CD8-positive, alpha-beta memory T cell (primary cell): ENCODE measurements around the gene GDF10. TPM values are rescaled to one million over a fixed set of nuclear protein-coding genes. Genes with fewer than 3 reads are reported as not detected.

Source experiments
- CTCF ChIA-PET: fragments of 350-600 bp; sonication (Branson Sonifier 250); formaldehyde crosslinking; loops from one replicate; lab custom pipeline; 2021; ENCODE audit warnings: antibody characterized with exemption; lab: Charles Lee
- POLR2A ChIA-PET: fragments of 350-600 bp; sonication (Branson Sonifier 250); formaldehyde crosslinking; loops from one replicate; lab custom pipeline; 2021; ENCODE audit warnings: antibody characterized with exemption; lab: Charles Lee
- DNase-seq, 5 donors: peaks; one replicate each; pipeline versions ENCODE4 v3.0.0 to v3.0.0-alpha.2; 2020 to 2022; ENCODE audit warnings: mixed read lengths in 1 of 5
- H3K27ac ChIP-seq: one replicate; pipeline ENCODE4 v1.7.0; 2013; ENCODE audit warnings: low read depth, mild to moderate bottlenecking, low read length, moderate library complexity
- H3K27me3 ChIP-seq: 2 replicates; pipeline ENCODE4 v1.7.0; 2013; ENCODE audit warnings: low read length, mild to moderate bottlenecking; ENCODE audit not compliant: insufficient read depth, poor library complexity, severe bottlenecking
- H3K36me3 ChIP-seq: 2 replicates; pipeline ENCODE4 v1.7.0; 2013; ENCODE audit warnings: mild to moderate bottlenecking, low read length, moderate library complexity; ENCODE audit not compliant: insufficient read depth
- H3K4me1 ChIP-seq: 2 replicates; pipeline ENCODE4 v1.7.0; 2013; ENCODE audit warnings: mild to moderate bottlenecking, low read length, moderate library complexity; ENCODE audit not compliant: insufficient read depth
- H3K4me3 ChIP-seq: 2 replicates; pipeline ENCODE4 v1.7.0; 2013; ENCODE audit warnings: mild to moderate bottlenecking, low read length
- H3K9me3 ChIP-seq: 2 replicates; pipeline ENCODE4 v1.7.0; 2013; ENCODE audit warnings: mild to moderate bottlenecking, low read length
- H3K27ac Mint-ChIP-seq, 8 donors: one replicate each; pipeline ENCODE4 v1.8.0; 2020 to 2021; ENCODE audit warnings: mixed read lengths in 8 of 8, mild to moderate bottlenecking in 6 of 8, inconsistent platforms in 3 of 8, moderate library complexity in 3 of 8
- H3K27me3 Mint-ChIP-seq, 2 donors: one replicate each; pipeline ENCODE4 v1.8.0; 2020 to 2021; ENCODE audit warnings: mixed read lengths in 2 of 2, mild to moderate bottlenecking in 1 of 2, moderate library complexity in 1 of 2
- H3K36me3 Mint-ChIP-seq, 3 donors: one replicate each; pipeline ENCODE4 v1.8.0; 2020 to 2021; ENCODE audit warnings: mixed read lengths in 3 of 3, inconsistent platforms in 1 of 3, mild to moderate bottlenecking in 1 of 3
- H3K4me1 Mint-ChIP-seq, 3 donors: one replicate each; pipeline ENCODE4 v1.8.0; 2020 to 2021; ENCODE audit warnings: mixed read lengths in 3 of 3, inconsistent platforms in 1 of 3, mild to moderate bottlenecking in 1 of 3
- H3K4me3 Mint-ChIP-seq, 7 donors: one replicate each; pipeline ENCODE4 v1.8.0; 2020 to 2021; ENCODE audit warnings: mixed read lengths in 7 of 7, mild to moderate bottlenecking in 6 of 7, moderate library complexity in 4 of 7, inconsistent platforms in 2 of 7
- H3K9me3 Mint-ChIP-seq, 5 donors: one replicate each; pipeline ENCODE4 v1.8.0; 2020 to 2022; ENCODE audit warnings: mixed read lengths in 5 of 5, mild to moderate bottlenecking in 3 of 5, moderate library complexity in 2 of 5, inconsistent platforms in 1 of 5
- polyA plus RNA-seq: library from polyadenylated mRNA; unstranded; fragments of 300-500 nt; fragmentation: Illumina TruSeq; gene quantifications from one replicate; pipeline ENCODE4 v1.2.3, GENCODE V29; 2021
- total RNA-seq, 2 experiments: library from RNA; stranded (reverse); gene quantifications; one replicate each; pipeline ENCODE4 v1.2.3, GENCODE V29; 2021

Gene GDF10
- total and polyA plus RNA-seq, 3 experiments from 2014 or later, result 0.18 to 0.24 (median 0.21) TPM

GRCh38 chr10:47344996-47345870 lies 45.2 kb downstream of the GDF10 start:
- no peak overlapping the region for H3K27ac Mint-ChIP-seq
- no peaks in the 10 kb centered on the region for H3K36me3 Mint-ChIP-seq
- POLR2A ChIA-PET, result no interaction called here
- H3K27me3 Mint-ChIP-seq, result peaks cover 3 to 5% of the 10 kb centered on the region in 2 donors
- no peaks in the 10 kb centered on the region for H3K36me3 ChIP-seq
- H3K4me3 ChIP-seq, result no peak overlapping the region
- H3K9me3 Mint-ChIP-seq, result no peaks in the 10 kb centered on the region
- DNase-seq, result no peak
- no peaks in the 10 kb centered on the region for H3K4me1 Mint-ChIP-seq
- H3K4me1 ChIP-seq, result no peaks in the 10 kb centered on the region
- no peak overlapping the region for H3K27ac ChIP-seq
- CTCF ChIA-PET, result no interaction called here
- H3K4me3 Mint-ChIP-seq, result no peak overlapping the region
- no peaks in the 10 kb centered on the region for H3K9me3 ChIP-seq
- H3K27me3 ChIP-seq, result no peaks in the 10 kb centered on the region

DNA sequence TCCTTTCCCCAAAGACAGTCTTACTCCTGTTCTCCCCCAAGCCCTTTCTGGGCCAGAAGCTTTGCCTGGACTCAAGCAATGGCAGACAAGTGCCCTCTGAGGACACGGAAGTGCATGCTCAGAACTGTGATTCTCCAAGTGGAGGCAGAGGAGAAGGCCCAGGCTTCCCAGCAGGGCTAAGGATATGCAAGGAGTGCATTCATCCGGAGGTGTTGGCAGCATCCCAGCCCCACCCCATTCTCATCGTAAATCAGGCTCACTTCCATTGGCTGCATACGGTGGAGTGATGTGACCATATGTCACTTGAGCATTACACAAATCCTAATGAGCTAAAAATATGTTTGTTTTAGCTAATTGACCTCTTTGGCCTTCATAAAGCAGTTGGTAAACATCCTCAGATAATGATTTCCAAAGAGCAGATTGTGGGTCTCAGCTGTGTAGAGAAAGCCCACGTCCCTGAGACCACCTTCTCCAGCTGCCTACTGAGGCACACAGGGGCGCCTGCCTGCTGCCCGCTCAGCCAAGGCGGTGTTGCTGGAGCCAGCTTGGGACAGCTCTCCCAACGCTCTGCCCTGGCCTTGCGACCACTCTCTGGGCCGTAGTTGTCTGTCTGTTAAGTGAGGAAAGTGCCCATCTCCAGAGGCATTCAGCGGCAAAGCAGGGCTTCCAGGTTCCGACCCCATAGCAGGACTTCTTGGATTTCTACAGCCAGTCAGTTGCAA lies 46.7 kb downstream of the GDF10 start:
- H3K27ac ChIP-seq, result no peak overlapping the region
- Mint-ChIP-seq H3K27ac (no peak overlapping the region), H3K9me3 (no peaks in the 10 kb centered on the region), H3K27me3 (peaks cover 0 to 5% of the 10 kb centered on the region in 2 donors), H3K4me1 (no peaks in the 10 kb centered on the region), H3K4me3 (no peak overlapping the region), H3K36me3 (no peaks in the 10 kb centered on the region)
- H3K36me3 ChIP-seq, result no peaks in the 10 kb centered on the region
- no peaks in the 10 kb centered on the region for H3K27me3 ChIP-seq
- H3K4me1 ChIP-seq, result no peaks in the 10 kb centered on the region
- no peak overlapping the region for H3K4me3 ChIP-seq
- POLR2A ChIA-PET, result no interaction called here
- CTCF ChIA-PET, result interaction anchor here (0.8 kb wide), 1 partner anchor 299 kb away, joined by 3 read pairs; no protein-coding TSS in a partner anchor
- DNase-seq, result no peak
- H3K9me3 ChIP-seq, result no peaks in the 10 kb centered on the region

DNA sequence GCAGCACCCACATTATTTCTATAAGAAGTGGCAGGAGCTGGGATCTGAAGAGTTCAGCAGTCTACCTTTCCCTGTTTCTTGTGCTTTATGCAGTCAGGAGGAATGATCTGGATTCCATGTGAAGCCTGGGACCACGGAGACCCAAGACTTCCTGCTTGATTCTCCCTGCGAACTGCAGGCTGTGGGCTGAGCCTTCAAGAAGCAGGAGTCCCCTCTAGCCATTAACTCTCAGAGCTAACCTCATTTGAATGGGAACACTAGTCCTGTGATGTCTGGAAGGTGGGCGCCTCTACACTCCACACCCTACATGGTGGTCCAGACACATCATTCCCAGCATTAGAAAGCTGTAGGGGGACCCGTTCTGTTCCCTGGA lies 47.3 kb downstream of the GDF10 start:
- DNase-seq, result no peak
- Histone ChIP-seq H3K4me3 (no peak overlapping the region), H3K27me3 (no peaks in the 10 kb centered on the region), H3K9me3 (no peaks in the 10 kb centered on the region), H3K27ac (no peak overlapping the region), H3K36me3 (no peaks in the 10 kb centered on the region), H3K4me1 (no peaks in the 10 kb centered on the region)
- Mint-ChIP-seq H3K4me1 (no peaks in the 10 kb centered on the region), H3K27ac (no peak overlapping the region), H3K36me3 (no peaks in the 10 kb centered on the region), H3K27me3 (peaks cover 0 to 4% of the 10 kb centered on the region in 2 donors), H3K9me3 (no peaks in the 10 kb centered on the region), H3K4me3 (no peak overlapping the region)
- ChIA-PET CTCF (interaction anchor here (0.8 kb wide), 1 partner anchor 300 kb away, joined by 3 read pairs; no protein-coding TSS in a partner anchor), POLR2A (no interaction called here)

- Mint-ChIP-seq H3K9me3 (no peaks in the 10 kb centered on the region), H3K27me3 (peaks cover 0 to 1% of the 10 kb centered on the region in 2 donors), H3K4me3 (no peak within 1 kb of the TSS), H3K27ac (no peak within 1 kb of the TSS), H3K36me3 (no peaks in the 10 kb centered on the region), H3K4me1 (no peaks in the 10 kb centered on the region)
- no peaks in the 10 kb centered on the region for H3K4me1 ChIP-seq
- H3K36me3 ChIP-seq, result no peaks in the 10 kb centered on the region
- ChIA-PET POLR2A (no interaction called here), CTCF (no interaction called here)
- no peak within 1 kb of the TSS for H3K4me3 ChIP-seq
- H3K27me3 ChIP-seq, result no peaks in the 10 kb centered on the region
- no peak for DNase-seq
- H3K9me3 ChIP-seq, result no peaks in the 10 kb centered on the region
- no peak within 1 kb of the TSS for H3K27ac ChIP-seq
Observed at GRCh38 chr10:47348138-47348651, 48.2 kb downstream of the GDF10 start, which contains the start of gene RBP3. RBP3 (plus strand) TSS chr10:47348363; CDS start chr10:47348485, 122 bp downstream.

- Histone ChIP-seq H3K27ac (no peak overlapping the region), H3K9me3 (no peaks in the 10 kb centered on the region), H3K27me3 (no peaks in the 10 kb centered on the region), H3K4me1 (no peaks in the 10 kb centered on the region), H3K4me3 (no peak overlapping the region), H3K36me3 (no peaks in the 10 kb centered on the region)
- CTCF ChIA-PET, result no interaction called here
- no peak overlapping the region for H3K27ac Mint-ChIP-seq
- H3K36me3 Mint-ChIP-seq, result no peaks in the 10 kb centered on the region
- POLR2A ChIA-PET, result no interaction called here
- no peaks in the 10 kb centered on the region for H3K27me3 Mint-ChIP-seq
- DNase-seq, result no peak
- H3K4me1 Mint-ChIP-seq, result no peaks in the 10 kb centered on the region
- no peaks in the 10 kb centered on the region for H3K9me3 Mint-ChIP-seq
- H3K4me3 Mint-ChIP-seq, result no peak overlapping the region
Observed at GRCh38 chr10:47348661-47349470, 48.9 kb downstream of the GDF10 start.

DNA sequence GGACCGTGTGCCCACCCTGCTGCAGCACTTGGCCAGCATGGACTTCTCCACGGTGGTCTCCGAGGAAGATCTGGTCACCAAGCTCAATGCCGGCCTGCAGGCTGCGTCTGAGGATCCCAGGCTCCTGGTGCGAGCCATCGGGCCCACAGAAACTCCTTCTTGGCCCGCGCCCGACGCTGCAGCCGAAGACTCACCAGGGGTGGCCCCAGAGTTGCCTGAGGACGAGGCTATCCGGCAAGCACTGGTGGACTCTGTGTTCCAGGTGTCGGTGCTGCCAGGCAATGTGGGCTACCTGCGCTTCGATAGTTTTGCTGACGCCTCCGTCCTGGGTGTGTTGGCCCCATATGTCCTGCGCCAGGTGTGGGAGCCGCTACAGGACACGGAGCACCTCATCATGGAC lies 49.5 kb downstream of the GDF10 start:
- POLR2A ChIA-PET, result no interaction called here

GRCh38 chr10:47349941-47350371 lies 50.0 kb downstream of the GDF10 start:
- no peak for DNase-seq
- H3K4me3 ChIP-seq, result no peak overlapping the region
- no peaks in the 10 kb centered on the region for H3K36me3 Mint-ChIP-seq
- H3K9me3 Mint-ChIP-seq, result no peaks in the 10 kb centered on the region
- no peak overlapping the region for H3K4me3 Mint-ChIP-seq
- no peaks in the 10 kb centered on the region for H3K27me3 ChIP-seq
- no peak overlapping the region for H3K27ac Mint-ChIP-seq
- H3K36me3 ChIP-seq, result no peaks in the 10 kb centered on the region
- no peaks in the 10 kb centered on the region for H3K9me3 ChIP-seq
- ChIA-PET CTCF (no interaction called here), POLR2A (no interaction called here)
- no peaks in the 10 kb centered on the region for H3K27me3 Mint-ChIP-seq
- no peak overlapping the region for H3K27ac ChIP-seq
- H3K4me1 Mint-ChIP-seq, result no peaks in the 10 kb centered on the region
- no peaks in the 10 kb centered on the region for H3K4me1 ChIP-seq

More for the DNA sequence above, 49.5 kb downstream of the GDF10 start:
- no peaks in the 10 kb centered on the region for H3K36me3 Mint-ChIP-seq
- Histone ChIP-seq H3K36me3 (no peaks in the 10 kb centered on the region), H3K27me3 (no peaks in the 10 kb centered on the region), H3K4me3 (no peak overlapping the region), H3K9me3 (no peaks in the 10 kb centered on the region), H3K27ac (no peak overlapping the region), H3K4me1 (no peaks in the 10 kb centered on the region)
- no peak for DNase-seq
- no peak overlapping the region for H3K27ac Mint-ChIP-seq
- H3K4me3 Mint-ChIP-seq, result no peak overlapping the region
- H3K9me3 Mint-ChIP-seq, result no peaks in the 10 kb centered on the region
- no peaks in the 10 kb centered on the region for H3K4me1 Mint-ChIP-seq
- no peaks in the 10 kb centered on the region for H3K27me3 Mint-ChIP-seq
- CTCF ChIA-PET, result no interaction called here
